HG02840 (cell line): ENCODE data around the gene ARAP3.

ENCODE experiments used
- ATAC-seq: cut with Tn5 transposase; IDR thresholded peaks from one replicate; pipeline ENCODE4 v1.9.1; 2021; ENCODE audit warnings: mild to moderate bottlenecking, moderate library complexity, moderate number of reproducible peaks; ENCODE audit not compliant: unreplicated experiment, low FRiP score

ARAP3 gene

GRCh38 chr5:141674747-141675146 lies 7.3 kb downstream of the ARAP3 start:
- ATAC-seq: no peak

- no peak for ATAC-seq
Measured at GRCh38 chr5:141672841-141673813, 8.9 kb downstream of the ARAP3 start.

GRCh38 chr5:141672071-141672840 lies 9.8 kb downstream of the ARAP3 start:
- ATAC-seq: no peak

- ATAC-seq: no peak
Measured at GRCh38 chr5:141669520-141669919, 12.5 kb downstream of the ARAP3 start.

GRCh38 chr5:141668601-141669265 lies 13.3 kb downstream of the ARAP3 start:
- no peak for ATAC-seq

GRCh38 chr5:141665995-141666940 lies 15.8 kb downstream of the ARAP3 start:
- no peak for ATAC-seq

- peak; percentile 83 for ATAC-seq
Measured at GRCh38 chr5:141664733-141665461, 17.1 kb downstream of the ARAP3 start.

GRCh38 chr5:141663506-141663905 lies 18.5 kb downstream of the ARAP3 start:
- no peak for ATAC-seq

- no peak for ATAC-seq
Measured at GRCh38 chr5:141662028-141662427, 20.0 kb downstream of the ARAP3 start.

GRCh38 chr5:141657937-141658545 lies 24.0 kb downstream of the ARAP3 start:
- no peak for ATAC-seq

GRCh38 chr5:141657404-141657803 lies 24.6 kb downstream of the ARAP3 start:
- ATAC-seq: no peak

GRCh38 chr5:141656396-141656795 lies 25.6 kb downstream of the ARAP3 start:
- ATAC-seq: no peak

GRCh38 chr5:141655020-141655419 lies 27.0 kb downstream of the ARAP3 start:
- no peak for ATAC-seq

- no peak for ATAC-seq
Measured at GRCh38 chr5:141654298-141654697, 27.7 kb downstream of the ARAP3 start.

- no peak for ATAC-seq
Measured at GRCh38 chr5:141651728-141652105, 30.3 kb downstream of the ARAP3 start.

- ATAC-seq: peak; percentile 92
Measured at GRCh38 chr5:141650851-141651727, 30.9 kb downstream of the ARAP3 start, which contains the start of gene FCHSD1. FCHSD1 (minus strand) TSS chr5:141651418; CDS start chr5:141651368, 50 bp downstream.

GRCh38 chr5:141649972-141650371 lies 32.1 kb downstream of the ARAP3 start:
- ATAC-seq: no peak
